Measurements from ENCODE around the gene GNAO1.
A peak's percentile ranks its signal among the peaks of the same experiment; 100 is the strongest.

GNAO1 gene

GRCh38 chr16:56281249-56281805, 90.0 kb downstream of the GNAO1 start:
- TF ChIP-seq CTCF (IDR thresholded peaks at IDR 0.05; ENCODE audit: insufficient read depth, low read length) = no peak
- no peak for TF ChIP-seq SPI1 (IDR thresholded peaks at IDR 0.05; ENCODE audit: borderline replicate concordance, low read depth)
- no peak for TF ChIP-seq POLR2AphosphoS5 (IDR thresholded peaks at IDR 0.05; ENCODE audit: low read depth)
- DNase-seq (ENCODE audit: low read depth in 1 of 2, low spot score in 1 of 2) = no peak
- no peak overlapping the region for H3K27ac ChIP-seq (replicated peaks)
- no peaks in the 10 kb centered on the region for H3K27me3 ChIP-seq (ENCODE audit: insufficient read depth, poor library complexity, severe bottlenecking)
- no peak overlapping the region for H3K4me3 ChIP-seq (replicated peaks; ENCODE audit: insufficient read depth, low read length)

DNA sequence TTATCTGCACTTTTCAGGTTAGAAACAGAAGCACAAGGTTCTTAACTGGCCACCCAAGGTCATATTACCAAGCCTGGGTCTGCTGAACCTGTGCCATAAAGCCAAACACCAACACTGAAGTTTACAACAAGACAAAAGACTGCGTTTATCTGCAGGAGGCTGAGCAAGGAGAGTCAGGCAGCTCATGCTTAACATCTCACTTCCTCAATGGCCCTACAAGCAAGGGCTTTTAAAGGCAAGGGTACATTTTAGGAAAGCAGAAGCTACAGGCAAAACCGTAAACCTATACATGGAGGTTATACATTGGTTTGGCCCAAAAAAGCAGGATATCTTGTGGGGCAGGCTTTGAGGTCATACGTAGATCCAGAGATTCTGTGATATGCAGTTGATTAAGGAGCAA, 91.2 kb downstream of the GNAO1 start:
- Histone ChIP-seq H3K4me3 (replicated peaks; ENCODE audit: insufficient read depth, low read length) (no peak overlapping the region), H3K27ac (replicated peaks) (no peak overlapping the region), H3K27me3 (ENCODE audit: insufficient read depth, poor library complexity, severe bottlenecking) (no peaks in the 10 kb centered on the region)
- peak; percentile 2 to 17 for DNase-seq (ENCODE audit: low read depth in 1 of 2, low spot score in 1 of 2)
- TF ChIP-seq POLR2AphosphoS5 (IDR thresholded peaks at IDR 0.05; ENCODE audit: low read depth) (no peak), SPI1 (IDR thresholded peaks at IDR 0.05; ENCODE audit: borderline replicate concordance, low read depth) (peak; percentile 11; the same call in 1 of the 2 replicates)
- TF ChIP-seq, protein P1, sequence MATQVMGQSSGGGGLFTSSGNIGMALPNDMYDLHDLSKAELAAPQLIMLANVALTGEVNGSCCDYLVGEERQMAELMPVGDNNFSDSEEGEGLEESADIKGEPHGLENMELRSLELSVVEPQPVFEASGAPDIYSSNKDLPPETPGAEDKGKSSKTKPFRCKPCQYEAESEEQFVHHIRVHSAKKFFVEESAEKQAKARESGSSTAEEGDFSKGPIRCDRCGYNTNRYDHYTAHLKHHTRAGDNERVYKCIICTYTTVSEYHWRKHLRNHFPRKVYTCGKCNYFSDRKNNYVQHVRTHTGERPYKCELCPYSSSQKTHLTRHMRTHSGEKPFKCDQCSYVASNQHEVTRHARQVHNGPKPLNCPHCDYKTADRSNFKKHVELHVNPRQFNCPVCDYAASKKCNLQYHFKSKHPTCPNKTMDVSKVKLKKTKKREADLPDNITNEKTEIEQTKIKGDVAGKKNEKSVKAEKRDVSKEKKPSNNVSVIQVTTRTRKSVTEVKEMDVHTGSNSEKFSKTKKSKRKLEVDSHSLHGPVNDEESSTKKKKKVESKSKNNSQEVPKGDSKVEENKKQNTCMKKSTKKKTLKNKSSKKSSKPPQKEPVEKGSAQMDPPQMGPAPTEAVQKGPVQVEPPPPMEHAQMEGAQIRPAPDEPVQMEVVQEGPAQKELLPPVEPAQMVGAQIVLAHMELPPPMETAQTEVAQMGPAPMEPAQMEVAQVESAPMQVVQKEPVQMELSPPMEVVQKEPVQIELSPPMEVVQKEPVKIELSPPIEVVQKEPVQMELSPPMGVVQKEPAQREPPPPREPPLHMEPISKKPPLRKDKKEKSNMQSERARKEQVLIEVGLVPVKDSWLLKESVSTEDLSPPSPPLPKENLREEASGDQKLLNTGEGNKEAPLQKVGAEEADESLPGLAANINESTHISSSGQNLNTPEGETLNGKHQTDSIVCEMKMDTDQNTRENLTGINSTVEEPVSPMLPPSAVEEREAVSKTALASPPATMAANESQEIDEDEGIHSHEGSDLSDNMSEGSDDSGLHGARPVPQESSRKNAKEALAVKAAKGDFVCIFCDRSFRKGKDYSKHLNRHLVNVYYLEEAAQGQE (IDR thresholded peaks at IDR 0.05; ENCODE audit: insufficient replicate concordance, low read depth) = no peak

DNA sequence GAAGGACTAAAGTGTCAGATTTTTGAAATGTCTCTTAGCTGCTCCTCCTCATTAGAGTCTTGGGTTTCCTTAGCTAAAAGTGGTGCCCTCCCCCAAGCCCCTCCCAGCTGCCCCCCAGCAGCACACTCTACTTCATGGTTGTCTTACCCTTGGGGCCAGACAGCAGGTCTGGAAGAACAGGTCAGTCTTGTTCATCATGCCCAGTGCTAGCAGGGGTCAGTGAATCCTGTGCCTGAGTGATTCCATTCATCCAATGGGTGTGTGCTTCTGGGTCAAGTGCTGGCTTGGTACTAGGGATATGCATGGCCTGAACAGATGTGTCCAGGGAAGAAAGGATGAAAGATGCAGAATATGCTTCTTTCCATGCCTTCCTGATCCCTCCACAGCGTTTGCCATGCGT, 93.2 kb downstream of the GNAO1 start:
- Histone ChIP-seq H3K27me3 (ENCODE audit: insufficient read depth, poor library complexity, severe bottlenecking) (no peaks in the 10 kb centered on the region), H3K4me3 (replicated peaks; ENCODE audit: insufficient read depth, low read length) (no peak overlapping the region), H3K27ac (replicated peaks) (no peak overlapping the region)
- DNase-seq (ENCODE audit: low read depth in 1 of 2, low spot score in 1 of 2) = no peak
- TF ChIP-seq, protein P1 (IDR thresholded peaks at IDR 0.05; ENCODE audit: insufficient replicate concordance, low read depth) = no peak
- TF ChIP-seq POLR2AphosphoS5 (IDR thresholded peaks at IDR 0.05; ENCODE audit: low read depth) = no peak
- no peak for TF ChIP-seq CTCF (IDR thresholded peaks at IDR 0.05; ENCODE audit: insufficient read depth, low read length)
- TF ChIP-seq GABPA (IDR thresholded peaks at IDR 0.05; ENCODE audit: low read depth) = no peak
- TF ChIP-seq SPI1 (IDR thresholded peaks at IDR 0.05; ENCODE audit: borderline replicate concordance, low read depth) = no peak

DNA sequence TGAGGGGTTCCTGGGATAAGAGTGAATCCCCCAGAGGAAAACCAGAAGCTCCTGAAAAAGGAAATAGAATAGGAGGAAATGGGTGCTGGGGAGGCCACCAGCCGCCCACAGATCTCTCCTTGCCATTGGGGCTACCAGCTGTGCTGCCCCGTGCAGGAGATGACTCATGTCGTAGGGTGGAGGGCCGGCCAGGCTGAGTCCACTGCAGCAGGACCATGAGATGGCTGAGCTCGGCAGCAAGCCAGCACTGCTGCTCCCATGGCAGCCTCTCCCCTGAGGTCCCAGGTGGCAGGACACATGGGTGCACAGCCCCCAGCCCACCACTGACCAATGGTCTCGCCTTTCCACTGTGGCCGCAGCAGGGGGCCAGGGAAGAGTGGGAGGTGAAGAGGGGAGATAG, 95.5 kb downstream of the GNAO1 start:
- TF ChIP-seq, protein P1 (IDR thresholded peaks at IDR 0.05; ENCODE audit: insufficient replicate concordance, low read depth) = no peak
- no peak for TF ChIP-seq CTCF (IDR thresholded peaks at IDR 0.05; ENCODE audit: insufficient read depth, low read length)
- Histone ChIP-seq H3K4me3 (replicated peaks; ENCODE audit: insufficient read depth, low read length) (no peak overlapping the region), H3K27ac (replicated peaks) (no peak overlapping the region), H3K27me3 (ENCODE audit: insufficient read depth, poor library complexity, severe bottlenecking) (no peaks in the 10 kb centered on the region)
- no peak for DNase-seq (ENCODE audit: low read depth in 1 of 2, low spot score in 1 of 2)
